Measurements from ENCODE around the gene ARHGAP6. TPM values are rescaled to one million over a fixed set of nuclear protein-coding genes. Genes with fewer than 3 reads are reported as not detected.

Gene ARHGAP6
- total RNA-seq, 1 experiment from 2014 or later = 0.07 TPM

DNA sequence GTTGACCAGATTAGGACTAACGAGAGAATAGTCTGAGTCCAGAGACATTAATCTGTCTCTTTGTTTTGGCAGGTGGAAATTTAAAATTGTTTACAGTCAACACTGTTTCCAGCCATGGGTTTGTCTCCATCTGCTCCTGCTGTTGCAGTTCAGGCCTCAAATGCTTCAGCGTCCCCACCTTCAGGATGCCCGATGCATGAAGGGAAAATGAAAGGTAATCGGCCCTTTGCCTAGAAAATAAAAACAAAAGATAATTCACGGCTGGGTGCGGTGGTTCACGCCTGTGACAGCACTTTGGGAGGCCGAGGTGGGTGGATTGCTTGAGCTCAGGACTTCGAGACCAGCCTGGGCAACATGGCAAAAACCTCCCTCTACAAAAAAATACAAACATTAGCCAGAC is 553.8 kb downstream of the ARHGAP6 start:
- Histone ChIP-seq H3K79me1 (ENCODE audit: insufficient read depth, low read depth, low read length, poor library complexity, severe bottlenecking) (peaks cover 3% of the 10 kb centered on the region), H3K9ac (ENCODE audit: extremely low read depth, insufficient read length, low read length) (peak overlapping the region; percentile 81), H4K91ac (ENCODE audit: insufficient read length, low read depth, low read length) (no peak overlapping the region), H3K23ac (ENCODE audit: insufficient read length, low read depth, low read length) (no peak overlapping the region), H2AK5ac (ENCODE audit: insufficient read length, low read length) (no peak overlapping the region), H2AFZ (ENCODE audit: low read length) (no peak overlapping the region), H3K27me3 (ENCODE audit: insufficient read depth, low read length) (no peaks in the 10 kb centered on the region), H2BK15ac (ENCODE audit: low read depth, low read length) (no peak overlapping the region), H4K8ac (replicated peaks; ENCODE audit: insufficient read length, low read depth, low read length) (no peak overlapping the region), H3K56ac (ENCODE audit: insufficient read length, low read depth, low read length) (no peak overlapping the region), H2BK120ac (ENCODE audit: low read depth, low read length, poor library complexity, severe bottlenecking) (no peak overlapping the region), H4K20me1 (ENCODE audit: control insufficient read depth, insufficient read depth, insufficient read length) (no peaks in the 10 kb centered on the region), H3K4me1 (ENCODE audit: insufficient read depth, low read length) (no peaks in the 10 kb centered on the region), H3K18ac (ENCODE audit: insufficient read length, low read depth, low read length) (no peak overlapping the region), H3K23me2 (ENCODE audit: insufficient read length, low read depth, low read length, poor library complexity, severe bottlenecking) (peaks cover 3% of the 10 kb centered on the region), H3K4me2 (ENCODE audit: insufficient read depth, insufficient read length, low read length) (peak overlapping the region; percentile 89), H3K9me3 (ENCODE audit: control insufficient read depth, low read depth, low read length) (peaks cover 1% of the 10 kb centered on the region), H4K5ac (ENCODE audit: insufficient read length, low read depth, low read length) (no peak overlapping the region), H3K27ac (ENCODE audit: insufficient read length, low read depth, low read length) (no peak overlapping the region), H3K14ac (ENCODE audit: insufficient read depth, low read length) (no peak overlapping the region), H3K79me2 (ENCODE audit: insufficient read depth, low read length) (peaks cover 3% of the 10 kb centered on the region; the same call in 1 of the 2 replicates), H2BK20ac (ENCODE audit: low read depth, low read length, poor library complexity, severe bottlenecking) (no peak overlapping the region), H2BK12ac (ENCODE audit: insufficient read length, low read depth, low read length) (no peak overlapping the region), H3T11ph (ENCODE audit: low read length) (no peak overlapping the region), H3K4ac (ENCODE audit: low read depth, low read length) (no peak overlapping the region), H2BK5ac (ENCODE audit: insufficient read length, low read length) (no peak overlapping the region)
- no peaks in the 10 kb centered on the region for H3K27me3 Mint-ChIP-seq (ENCODE audit: low read depth)
- 0 out of 4 replicates have a peak, but pooled peaks cover 0 to 4% of the 10 kb centered on the region in 2 experiments for H3K4me1 Mint-ChIP-seq
- no peak overlapping the region; a peak in 4 of 5 replicates for H3K4me3 Mint-ChIP-seq
- no peak for DNase-seq
- H3K27ac Mint-ChIP-seq = peak overlapping the region in 1 of 3 experiments; percentile 96; a peak in 3 of 7 replicates
- TF ChIP-seq CTCF (conservative IDR thresholded peaks at IDR 0.05) = no peak
- H3K9me3 Mint-ChIP-seq = peaks cover 44 to 51% of the 10 kb centered on the region in 2 experiments
- no CpG with 5 or more reads among the region's 9 CpGs for WGBS (ENCODE audit: extremely low coverage, insufficient read length, low lambda C conversion rate)
- H3K36me3 Mint-ChIP-seq (ENCODE audit: insufficient read depth in 1 of 3, low read depth in 3 of 3) = peaks cover 11 to 45% (median 29%) of the 10 kb centered on the region in 3 experiments

Measured in H9 (cell line).